ENCODE data around the gene ZRANB3.

The ZRANB3 gene

GRCh38 chr2:135132314-135132713 lies 398.7 kb downstream of the ZRANB3 start:
- H3K9me3 ChIP-seq (ENCODE audit: insufficient read depth, low read depth, low read length): no peaks in the 10 kb centered on the region
- peaks cover 71% of the 10 kb centered on the region; the same call in 1 of the 2 replicates for H3K36me3 ChIP-seq (ENCODE audit: insufficient read depth, low read length)
- H3K4me1 ChIP-seq (ENCODE audit: insufficient read depth, low read length, poor library complexity, severe bottlenecking): no peaks in the 10 kb centered on the region
- no peaks in the 10 kb centered on the region for H3F3A ChIP-seq (ENCODE audit: low read depth)
- H4K20me1 ChIP-seq (ENCODE audit: insufficient read depth, low read length, poor library complexity, severe bottlenecking): no peaks in the 10 kb centered on the region
- H2AFZ ChIP-seq (ENCODE audit: low read length): no peak overlapping the region
- H3K4me3 ChIP-seq (ENCODE audit: low read length, poor library complexity, severe bottlenecking): no peak overlapping the region
- TF ChIP-seq CTCF (conservative IDR thresholded peaks at IDR 0.05; ENCODE audit: low read length): no peak
- TF ChIP-seq EZH2phosphoT487 (IDR thresholded peaks at IDR 0.05; ENCODE audit: borderline replicate concordance): no peak
- H3K9me2 ChIP-seq (replicated peaks; ENCODE audit: low read depth, low read length): no peaks in the 10 kb centered on the region
- H3K9ac ChIP-seq (ENCODE audit: low read depth, low read length, poor library complexity, severe bottlenecking): no peak overlapping the region
- no peak overlapping the region for H3K4me2 ChIP-seq (ENCODE audit: low read depth, low read length, poor library complexity, severe bottlenecking)
- H3K27me3 ChIP-seq (ENCODE audit: insufficient read depth, low read length, poor library complexity, severe bottlenecking): no peaks in the 10 kb centered on the region
- H3K79me2 ChIP-seq (ENCODE audit: insufficient read depth, low read length): no peaks in the 10 kb centered on the region

GRCh38 chr2:135130751-135131150 lies 400.3 kb downstream of the ZRANB3 start:
- Histone ChIP-seq H3K4me2 (ENCODE audit: low read depth, low read length, poor library complexity, severe bottlenecking) (no peak overlapping the region), H3K4me3 (ENCODE audit: low read length, poor library complexity, severe bottlenecking) (no peak overlapping the region), H3F3A (ENCODE audit: low read depth) (no peaks in the 10 kb centered on the region), H3K9me2 (replicated peaks; ENCODE audit: low read depth, low read length) (no peaks in the 10 kb centered on the region), H4K20me1 (ENCODE audit: insufficient read depth, low read length, poor library complexity, severe bottlenecking) (no peaks in the 10 kb centered on the region), H3K27me3 (ENCODE audit: insufficient read depth, low read length, poor library complexity, severe bottlenecking) (no peaks in the 10 kb centered on the region), H2AFZ (ENCODE audit: low read length) (no peak overlapping the region), H3K9me3 (ENCODE audit: insufficient read depth, low read depth, low read length) (no peaks in the 10 kb centered on the region), H3K9ac (ENCODE audit: low read depth, low read length, poor library complexity, severe bottlenecking) (no peak overlapping the region), H3K4me1 (ENCODE audit: insufficient read depth, low read length, poor library complexity, severe bottlenecking) (no peaks in the 10 kb centered on the region), H3K36me3 (ENCODE audit: insufficient read depth, low read length) (peaks cover 66% of the 10 kb centered on the region; the same call in 1 of the 2 replicates), H3K79me2 (ENCODE audit: insufficient read depth, low read length) (no peaks in the 10 kb centered on the region)
- TF ChIP-seq EZH2phosphoT487 (IDR thresholded peaks at IDR 0.05; ENCODE audit: borderline replicate concordance) (no peak), CTCF (conservative IDR thresholded peaks at IDR 0.05; ENCODE audit: low read length) (no peak)

GRCh38 chr2:135125940-135126339 lies 405.1 kb downstream of the ZRANB3 start:
- Histone ChIP-seq H3K4me1 (ENCODE audit: insufficient read depth, low read length, poor library complexity, severe bottlenecking) (no peaks in the 10 kb centered on the region), H3K79me2 (ENCODE audit: insufficient read depth, low read length) (no peaks in the 10 kb centered on the region), H3K9ac (ENCODE audit: low read depth, low read length, poor library complexity, severe bottlenecking) (no peak overlapping the region), H4K20me1 (ENCODE audit: insufficient read depth, low read length, poor library complexity, severe bottlenecking) (no peaks in the 10 kb centered on the region), H3K27me3 (ENCODE audit: insufficient read depth, low read length, poor library complexity, severe bottlenecking) (no peaks in the 10 kb centered on the region), H3K9me3 (ENCODE audit: insufficient read depth, low read depth, low read length) (no peaks in the 10 kb centered on the region), H2AFZ (ENCODE audit: low read length) (no peak overlapping the region), H3K9me2 (replicated peaks; ENCODE audit: low read depth, low read length) (no peaks in the 10 kb centered on the region), H3K4me3 (ENCODE audit: low read length, poor library complexity, severe bottlenecking) (no peak overlapping the region), H3K4me2 (ENCODE audit: low read depth, low read length, poor library complexity, severe bottlenecking) (no peak overlapping the region), H3K36me3 (ENCODE audit: insufficient read depth, low read length) (peaks cover 53% of the 10 kb centered on the region; the same call in 1 of the 2 replicates), H3F3A (ENCODE audit: low read depth) (no peaks in the 10 kb centered on the region)
- TF ChIP-seq EZH2phosphoT487 (IDR thresholded peaks at IDR 0.05; ENCODE audit: borderline replicate concordance): no peak
- no peak for TF ChIP-seq CTCF (conservative IDR thresholded peaks at IDR 0.05; ENCODE audit: low read length)
